CD4-positive, alpha-beta T cell treated with Interferon alpha-2 for 1 hour (primary cell): Measurements from ENCODE around the gene PPP3R2.
"Not testable (repeated sequence)": the region's sequence is repeated elsewhere in the genome, so short reads cannot be mapped to it uniquely, and the experiment has no call there.

Source experiments
- DNase-seq, 2 donors: peaks; one replicate each; pipeline ENCODE4 v3.0.0-alpha.2; 2020 to 2022

PPP3R2 gene

GRCh38 chr9:101587332-101588043 is 7.3 kb downstream of the PPP3R2 start:
- no peak for DNase-seq

GRCh38 chr9:101586651-101587050 is 8.1 kb downstream of the PPP3R2 start:
- DNase-seq = no peak

- DNase-seq = peak; percentile 7 to 27
Observed at GRCh38 chr9:101585740-101586139, 9.0 kb downstream of the PPP3R2 start.

- DNase-seq = no peak
Observed at GRCh38 chr9:101582553-101582952, 12.2 kb downstream of the PPP3R2 start.

GRCh38 chr9:101579711-101580545 is 14.8 kb downstream of the PPP3R2 start:
- DNase-seq = no peak

- no peak for DNase-seq
Observed at GRCh38 chr9:101578378-101578777, 16.4 kb downstream of the PPP3R2 start.

- DNase-seq = no peak
Observed at GRCh38 chr9:101574731-101575333, 19.9 kb downstream of the PPP3R2 start.

- peak in 1 of 2 donors; percentile 7 for DNase-seq
Observed at GRCh38 chr9:101572316-101572715, 22.5 kb downstream of the PPP3R2 start.

- no peak for DNase-seq
Observed at GRCh38 chr9:101571114-101571513, 23.7 kb downstream of the PPP3R2 start.

GRCh38 chr9:101569741-101570501 is 24.8 kb downstream of the PPP3R2 start:
- peak; percentile 19 to 59 for DNase-seq

GRCh38 chr9:101567725-101568350 is 26.9 kb downstream of the PPP3R2 start:
- no peak for DNase-seq

- peak; percentile 18 to 34 for DNase-seq
Observed at GRCh38 chr9:101566904-101567724, 27.7 kb downstream of the PPP3R2 start.

GRCh38 chr9:101564252-101564651 is 30.5 kb downstream of the PPP3R2 start:
- no peak for DNase-seq

GRCh38 chr9:101562966-101563365 is 31.8 kb downstream of the PPP3R2 start:
- DNase-seq = no peak

- peak in 1 of 2 donors; percentile 23 for DNase-seq
Observed at GRCh38 chr9:101561740-101562139, 33.0 kb downstream of the PPP3R2 start.

GRCh38 chr9:101549472-101550098 is 45.2 kb downstream of the PPP3R2 start:
- not testable (repeated sequence) for DNase-seq

- no peak for DNase-seq
Observed at GRCh38 chr9:101543098-101543735, 51.6 kb downstream of the PPP3R2 start.
